B cell (primary cell): ENCODE measurements around the gene ITGB1BP1. TPM values are rescaled to one million over a fixed set of nuclear protein-coding genes. Genes with fewer than 3 reads are reported as not detected.

Experiments used
- ATAC-seq: fragments of 200-7000 bp; cut with Tn5 transposase; one replicate; pipeline ENCODE4 v1.10.0; 2021; ENCODE audit warnings: low read depth, mild to moderate bottlenecking, moderate number of reproducible peaks, moderate library complexity
- CTCF ChIA-PET: fragments of 350-600 bp; sonication (Branson Sonifier 250); formaldehyde crosslinking; loops from one replicate; lab custom pipeline; 2021; ENCODE audit warnings: antibody characterized with exemption, inconsistent platforms; lab: Charles Lee
- POLR2A ChIA-PET: fragments of 350-600 bp; sonication (Branson Sonifier 250); formaldehyde crosslinking; loops from one replicate; lab custom pipeline; 2021; ENCODE audit warnings: antibody characterized with exemption; lab: Charles Lee
- DNase-seq: peaks from one replicate; pipeline ENCODE4 v3.0.0; 2013
- H2AFZ ChIP-seq: 2 replicates; pipeline ENCODE4 v1.6.1; 2012; ENCODE audit warnings: mild to moderate bottlenecking, low read depth, low read length; ENCODE audit not compliant: insufficient read depth, poor library complexity, severe bottlenecking
- H3K27ac ChIP-seq, 2 donors: 1 replicate in 1 of 2; 2 replicates in 1 of 2; pipeline ENCODE4 v1.5.1; 2012 to 2013; ENCODE audit warnings: low read length in 2 of 2, mild to moderate bottlenecking in 2 of 2, moderate library complexity in 1 of 2
- H3K27me3 ChIP-seq, 4 experiments: fragments of 200-600 bp in 1 of 4; sonication (generic) in 1 of 4; replicated peaks in 1 of 4; 1 replicate in 2 of 4; 2 replicates in 2 of 4; pipeline versions ENCODE4 v1.6.1 to v1.7.0; 2013 to 2016; ENCODE audit warnings: low read length in 3 of 4, mild to moderate bottlenecking in 2 of 4, mixed read lengths in 1 of 4, moderate library complexity in 1 of 4; ENCODE audit not compliant: insufficient read depth in 4 of 4, control insufficient read depth in 3 of 4; ENCODE audit errors: control extremely low read depth in 1 of 4
- H3K36me3 ChIP-seq, 2 experiments: replicated peaks in 1 of 2; 1 replicate in 1 of 2; 2 replicates in 1 of 2; pipeline versions ENCODE4 v1.6.1 to v1.7.1; 2013; ENCODE audit warnings: low read length in 1 of 2; ENCODE audit not compliant: insufficient read depth in 2 of 2, control insufficient read depth in 1 of 2; ENCODE audit errors: control extremely low read depth in 1 of 2, extremely low read depth in 1 of 2
- H3K4me1 ChIP-seq, 2 donors: fragments of 200-600 bp in 1 of 2; sonication (generic) in 1 of 2; 1 replicate in 1 of 2; 2 replicates in 1 of 2; pipeline versions ENCODE4 v1.5.1 to v1.6.1; 2013 to 2017; ENCODE audit warnings: low read length in 2 of 2; ENCODE audit not compliant: control insufficient read depth in 2 of 2, insufficient read depth in 2 of 2
- H3K4me2 ChIP-seq: replicated peaks from 2 replicates; pipeline ENCODE3; 2012; ENCODE audit warnings: mild to moderate bottlenecking, low read depth, low read length; ENCODE audit not compliant: poor library complexity, severe bottlenecking
- H3K4me3 ChIP-seq, 5 experiments: fragments of 200-600 bp in 1 of 5; sonication (generic) in 1 of 5; 1 replicate in 3 of 5; 2 replicates in 2 of 5; pipeline versions ENCODE4 v1.5.1 to v1.7.0; 2011 to 2016; ENCODE audit warnings: low read length in 4 of 5, mild to moderate bottlenecking in 4 of 5, low read depth in 2 of 5, control low read depth in 1 of 5, moderate library complexity in 1 of 5; ENCODE audit not compliant: insufficient read depth in 1 of 5; ENCODE audit errors: control extremely low read depth in 1 of 5, extremely low read depth in 1 of 5
- H3K79me2 ChIP-seq: fragments of 200-600 bp; sonication (generic); one replicate; pipeline ENCODE4 v1.6.0; 2016; ENCODE audit warnings: low read length; ENCODE audit not compliant: control insufficient read depth, insufficient read depth
- H3K9ac ChIP-seq: fragments of 200-600 bp; sonication (generic); 2 replicates; pipeline ENCODE4 v1.6.1; 2017; ENCODE audit warnings: mild to moderate bottlenecking, low read length, moderate library complexity
- H3K9me3 ChIP-seq, 3 donors: one replicate each; pipeline versions ENCODE4 v1.6.1 to v1.7.1; 2013; ENCODE audit warnings: low read length in 2 of 3; ENCODE audit not compliant: control insufficient read depth in 2 of 3, insufficient read depth in 1 of 3; ENCODE audit errors: control extremely low read depth in 1 of 3
- H4K20me1 ChIP-seq: 2 replicates; pipeline ENCODE4 v1.6.0; 2012; ENCODE audit warnings: mild to moderate bottlenecking, low read length; ENCODE audit not compliant: insufficient read depth, control insufficient read depth, poor library complexity, severe bottlenecking
- H3K27ac Mint-ChIP-seq: one replicate; pipeline ENCODE4 v1.8.0; 2021; ENCODE audit warnings: mixed read lengths
- H3K27me3 Mint-ChIP-seq: one replicate; pipeline ENCODE4 v1.8.0; 2021; ENCODE audit warnings: mixed read lengths
- H3K4me1 Mint-ChIP-seq: one replicate; pipeline ENCODE4 v1.8.0; 2021; ENCODE audit warnings: mixed read lengths
- H3K4me3 Mint-ChIP-seq: one replicate; pipeline ENCODE4 v1.8.0; 2021; ENCODE audit warnings: mixed read lengths
- H3K9me3 Mint-ChIP-seq: one replicate; pipeline ENCODE4 v1.8.0; 2022; ENCODE audit warnings: mixed read lengths; ENCODE audit not compliant: insufficient read depth
- CTCF ChIP-seq: fragments of 200-600 bp; IDR thresholded peaks from one replicate; pipeline ENCODE4 v1.8.0; 2022; ENCODE audit warnings: antibody characterized with exemption, mild to moderate bottlenecking
- EZH2 ChIP-seq: IDR thresholded peaks from 2 replicates; pipeline ENCODE4 v1.6.1; 2012; ENCODE audit warnings: borderline replicate concordance, low read depth, mild to moderate bottlenecking, moderate library complexity, low read length; ENCODE audit not compliant: insufficient read depth, poor library complexity, severe bottlenecking
- WGBS: methylation state at CpG from one replicate; pipeline ENCODE4 v1.1.5; 2013; ENCODE audit warnings: missing lambda C conversion rate; ENCODE audit not compliant: insufficient coverage; 5-methylcytosine and 5-hydroxymethylcytosine counted together
- intact Hi-C: fragments of 100-400 bp; cut with micrococcal nuclease; formaldehyde crosslinking; loops from one replicate; pipeline ENCODE4 v1.10.0; 2022
- polyA plus RNA-seq: library from polyadenylated mRNA; depleted of rRNA; stranded (reverse); fragments of >200 nt; gene quantifications from 2 replicates; pipeline ENCODE4 v1.2.3, GENCODE V29; 2012
- total RNA-seq, 2 donors: library from RNA; stranded (reverse); fragments of 120-200 nt in 1 of 2; gene quantifications; 1 replicate in 1 of 2; 2 replicates in 1 of 2; pipeline versions ENCODE4 v1.2.3 to v1.2.4, GENCODE V29; 2013 to 2022

Gene ITGB1BP1
- total and polyA plus RNA-seq, 2 donors (not counting 1 experiment from before 2014, with no cell fraction given), result 25.7 to 47.1 TPM

- ChIA-PET POLR2A (interaction anchor here (3.2 kb wide), 1 partner anchor 131 kb away, joined by 10 read pairs; the partner anchor contains the start of gene ADAM17), CTCF (interaction anchor here (1.8 kb wide), 1 partner anchor 206 kb away, joined by 5 read pairs; the partner anchor contains the start of gene YWHAQ)
- Mint-ChIP-seq H3K4me1 (peaks cover 24% of the 10 kb centered on the region), H3K27me3 (no peaks in the 10 kb centered on the region), H3K4me3 (no peak overlapping the region), H3K27ac (no peak overlapping the region), H3K9me3 (no peaks in the 10 kb centered on the region)
- H2AFZ ChIP-seq, result peak overlapping the region; percentile 92
- H3K27ac ChIP-seq, result peak overlapping the region; percentile 69 to 84
- peaks cover 0 to 6% of the 10 kb centered on the region in 2 experiments for H3K36me3 ChIP-seq
- DNase-seq (no peak), ATAC-seq (no peak)
- peak overlapping the region in 4 of 5 experiments; percentile 83 to 98 (median 90) for H3K4me3 ChIP-seq
- H3K9me3 ChIP-seq, result no peaks in the 10 kb centered on the region
- H3K27me3 ChIP-seq, result no peaks in the 10 kb centered on the region
- H3K9ac ChIP-seq, result peak overlapping the region; percentile 88
- TF ChIP-seq EZH2, result no peak
- TF ChIP-seq CTCF, result no peak
- peak overlapping the region; percentile 82 for H3K4me2 ChIP-seq
- 90% methylated on average over 7 of the region's 11 CpGs for WGBS
- H3K79me2 ChIP-seq, result peaks cover 47% of the 10 kb centered on the region
- peaks cover 20 to 29% of the 10 kb centered on the region in 2 donors for H3K4me1 ChIP-seq
- H4K20me1 ChIP-seq, result peaks cover 26% of the 10 kb centered on the region
- intact Hi-C loops, result loop anchor here (5.0 kb wide), 3 partner anchors 698 to 1388 kb away; partner anchors contain the start of genes ODC1, PDIA6 and RRM2
Measured at GRCh38 chr2:9424447-9425164, 1.3 kb upstream of the ITGB1BP1 start.

- WGBS, result under 1% methylated on average over 21 of the region's 21 CpGs
- H3K79me2 ChIP-seq, result peaks cover 54% of the 10 kb centered on the region
- no peaks in the 10 kb centered on the region for H3K27me3 Mint-ChIP-seq
- ATAC-seq (no peak), DNase-seq (no peak)
- H4K20me1 ChIP-seq, result peaks cover 31% of the 10 kb centered on the region
- peak overlapping the region; percentile 67 to 98 (median 88) for H3K4me3 ChIP-seq
- peak overlapping the region; percentile 69 to 84 for H3K27ac ChIP-seq
- peaks cover 0 to 2% of the 10 kb centered on the region in 2 experiments for H3K36me3 ChIP-seq
- intact Hi-C loops, result loop anchor here (1.0 to 5.0 kb wide), 6 partner anchors 50 to 1388 kb away; partner anchors contain the start of genes IAH1, KIDINS220, ODC1 and PDIA6
- peaks cover 20 to 29% of the 10 kb centered on the region in 2 donors for H3K4me1 ChIP-seq
- no peak for TF ChIP-seq EZH2
- TF ChIP-seq CTCF, result no peak
- H3K4me1 Mint-ChIP-seq, result peaks cover 27% of the 10 kb centered on the region
- no peaks in the 10 kb centered on the region for H3K9me3 Mint-ChIP-seq
- CTCF ChIA-PET, result interaction anchor here (1.8 kb wide), 1 partner anchor 207 kb away, joined by 5 read pairs; the partner anchor contains the start of gene YWHAQ
- no peaks in the 10 kb centered on the region for H3K27me3 ChIP-seq
- no peak overlapping the region for H3K4me3 Mint-ChIP-seq
- H3K4me2 ChIP-seq, result peak overlapping the region; percentile 82
- peak overlapping the region; percentile 88 for H3K9ac ChIP-seq
- peak overlapping the region; percentile 92 for H2AFZ ChIP-seq
- POLR2A ChIA-PET, result interaction anchor here (1.8 to 3.2 kb wide), 2 partner anchors 132 to 207 kb away, joined by 8 to 10 read pairs; partner anchors contain the start of genes ADAM17 and YWHAQ
- no peak overlapping the region for H3K27ac Mint-ChIP-seq
- H3K9me3 ChIP-seq, result no peaks in the 10 kb centered on the region
Measured at GRCh38 chr2:9423922-9424272, 569 bp upstream of the ITGB1BP1 start.
